ENCODE results near the gene LYPD6B. TPM values are rescaled to one million over a fixed set of nuclear protein-coding genes. Genes with fewer than 3 reads are reported as not detected.

Gene LYPD6B
- total RNA-seq, 2 experiments from 2014 or later: not detected

DNA sequence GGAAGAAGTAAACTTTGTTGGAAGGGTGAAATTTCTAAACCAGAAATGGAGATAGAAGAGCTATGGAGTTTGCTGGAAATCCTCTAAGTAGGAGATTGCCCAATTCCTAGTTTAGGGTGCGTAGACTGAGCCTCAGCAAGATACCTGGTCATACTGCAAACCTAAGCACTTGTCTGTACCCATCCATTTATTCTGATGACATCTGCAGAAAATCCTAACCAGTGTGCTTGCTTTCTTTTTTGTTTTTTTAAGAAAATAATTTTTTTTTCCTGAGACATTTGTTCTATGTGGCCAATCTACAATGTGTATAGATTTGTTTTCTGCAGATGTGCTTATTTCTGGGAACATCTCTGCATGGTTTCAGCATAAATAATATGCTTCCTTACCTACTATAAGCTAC, 144.7 kb downstream of the LYPD6B start:
- POLR2A ChIA-PET: no interaction called here
- H3K27me3 Mint-ChIP-seq: peaks cover 3% of the 10 kb centered on the region
- no peaks in the 10 kb centered on the region for H3K36me3 Mint-ChIP-seq (ENCODE audit: low read depth)
- no peaks in the 10 kb centered on the region for H3K4me1 Mint-ChIP-seq (ENCODE audit: low read depth)
- no peaks in the 10 kb centered on the region for H3K9me3 Mint-ChIP-seq
- intact Hi-C loops (cut with micrococcal nuclease): no loop called here
- H3K27ac Mint-ChIP-seq: no peak overlapping the region
- no peak for DNase-seq
- no peak overlapping the region for H3K4me3 Mint-ChIP-seq
- CTCF ChIA-PET: no interaction called here
- ATAC-seq: no peak
- TF ChIP-seq, protein P1, sequence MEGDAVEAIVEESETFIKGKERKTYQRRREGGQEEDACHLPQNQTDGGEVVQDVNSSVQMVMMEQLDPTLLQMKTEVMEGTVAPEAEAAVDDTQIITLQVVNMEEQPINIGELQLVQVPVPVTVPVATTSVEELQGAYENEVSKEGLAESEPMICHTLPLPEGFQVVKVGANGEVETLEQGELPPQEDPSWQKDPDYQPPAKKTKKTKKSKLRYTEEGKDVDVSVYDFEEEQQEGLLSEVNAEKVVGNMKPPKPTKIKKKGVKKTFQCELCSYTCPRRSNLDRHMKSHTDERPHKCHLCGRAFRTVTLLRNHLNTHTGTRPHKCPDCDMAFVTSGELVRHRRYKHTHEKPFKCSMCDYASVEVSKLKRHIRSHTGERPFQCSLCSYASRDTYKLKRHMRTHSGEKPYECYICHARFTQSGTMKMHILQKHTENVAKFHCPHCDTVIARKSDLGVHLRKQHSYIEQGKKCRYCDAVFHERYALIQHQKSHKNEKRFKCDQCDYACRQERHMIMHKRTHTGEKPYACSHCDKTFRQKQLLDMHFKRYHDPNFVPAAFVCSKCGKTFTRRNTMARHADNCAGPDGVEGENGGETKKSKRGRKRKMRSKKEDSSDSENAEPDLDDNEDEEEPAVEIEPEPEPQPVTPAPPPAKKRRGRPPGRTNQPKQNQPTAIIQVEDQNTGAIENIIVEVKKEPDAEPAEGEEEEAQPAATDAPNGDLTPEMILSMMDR (IDR thresholded peaks at IDR 0.05): no peak

DNA sequence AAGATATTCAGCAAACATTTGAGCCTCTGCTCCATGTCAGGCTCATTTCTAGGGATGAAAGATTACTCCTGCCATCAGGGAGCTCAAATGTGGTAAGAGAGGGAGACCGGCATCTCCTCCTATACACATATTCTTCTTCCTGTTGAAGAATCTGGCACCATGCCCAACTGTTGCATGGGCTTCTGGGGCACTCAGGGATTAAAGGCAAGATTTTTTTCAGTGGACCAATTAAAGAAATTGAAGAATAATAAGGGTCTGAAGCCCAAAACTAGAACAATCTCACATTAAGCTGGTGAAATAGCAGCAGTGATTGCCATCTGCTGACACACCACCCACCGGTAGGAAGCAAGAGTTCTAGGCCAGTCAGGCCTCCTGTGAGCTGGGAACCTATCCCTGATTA, 146.5 kb downstream of the LYPD6B start:
- H3K27me3 Mint-ChIP-seq: peaks cover under 1% of the 10 kb centered on the region
- H3K4me3 Mint-ChIP-seq: no peak overlapping the region
- ATAC-seq (no peak), DNase-seq (no peak)
- intact Hi-C loops (cut with micrococcal nuclease): no loop called here
- TF ChIP-seq, protein P1 (IDR thresholded peaks at IDR 0.05): no peak
- no peaks in the 10 kb centered on the region for H3K36me3 Mint-ChIP-seq (ENCODE audit: low read depth)
- no peaks in the 10 kb centered on the region for H3K4me1 Mint-ChIP-seq (ENCODE audit: low read depth)
- POLR2A ChIA-PET: interaction anchor here (0.6 kb wide), 1 partner anchor 21 kb away, joined by 3 read pairs; no protein-coding TSS in a partner anchor
- CTCF ChIA-PET: interaction anchor here (1.3 to 1.4 kb wide), 2 partner anchors 12 to 15 kb away, joined by 3 read pairs; no protein-coding TSS in a partner anchor
- no peak overlapping the region for H3K27ac Mint-ChIP-seq
- H3K9me3 Mint-ChIP-seq: no peaks in the 10 kb centered on the region

DNA sequence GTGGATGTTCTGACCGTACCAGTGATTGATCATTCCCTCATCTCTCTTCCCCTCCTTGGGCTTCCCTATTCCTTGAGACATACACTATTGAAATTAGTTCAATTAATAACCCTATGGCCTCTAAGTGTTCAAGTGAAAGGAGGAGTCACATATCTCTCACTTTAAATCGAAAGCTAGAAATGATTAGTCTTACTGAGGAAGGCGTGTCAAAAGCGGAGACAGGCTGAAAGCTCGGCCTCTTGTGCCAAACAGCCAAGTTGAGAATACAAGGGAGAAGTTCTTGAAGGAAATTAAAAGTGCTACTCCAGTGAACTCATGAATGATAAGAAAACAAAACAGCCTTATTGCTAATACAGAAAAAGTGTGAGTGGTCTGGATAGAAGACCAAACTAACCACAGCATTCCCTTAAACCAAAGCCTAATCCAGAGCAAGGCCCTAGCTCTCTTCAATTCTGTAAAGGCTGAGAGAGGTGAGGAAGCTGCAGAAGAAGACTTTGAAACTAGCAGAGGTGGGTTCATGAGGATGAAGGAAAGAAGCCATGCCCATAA, 147.5 kb downstream of the LYPD6B start:
- Mint-ChIP-seq H3K27me3 (no peaks in the 10 kb centered on the region), H3K36me3 (ENCODE audit: low read depth) (no peaks in the 10 kb centered on the region), H3K27ac (no peak overlapping the region), H3K4me3 (no peak overlapping the region), H3K9me3 (no peaks in the 10 kb centered on the region), H3K4me1 (ENCODE audit: low read depth) (no peaks in the 10 kb centered on the region)
- intact Hi-C loops (cut with micrococcal nuclease): no loop called here
- ChIA-PET POLR2A (no interaction called here), CTCF (no interaction called here)
- ATAC-seq (no peak), DNase-seq (no peak)
- TF ChIP-seq, protein P1 (IDR thresholded peaks at IDR 0.05): no peak

DNA sequence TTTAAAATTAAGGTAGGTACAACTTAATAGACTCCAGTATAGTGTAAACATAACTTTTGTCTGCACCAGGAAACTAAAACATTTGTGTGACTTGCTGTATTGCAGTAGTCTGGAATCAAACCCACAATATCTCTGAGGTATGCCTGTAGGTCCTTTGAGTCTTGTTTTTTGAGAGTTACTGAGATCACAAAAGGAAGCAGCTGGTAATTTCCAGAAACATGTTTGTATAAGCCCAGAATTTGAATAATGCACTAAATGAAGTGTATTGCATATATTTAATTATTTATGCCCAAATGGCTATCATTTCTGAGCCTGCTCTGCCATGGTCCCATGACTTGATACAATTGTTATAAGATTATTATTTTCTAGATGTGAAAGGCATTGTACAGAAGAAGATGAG, 148.6 kb downstream of the LYPD6B start:
- TF ChIP-seq, protein P1 (IDR thresholded peaks at IDR 0.05): no peak
- no peaks in the 10 kb centered on the region for H3K27me3 Mint-ChIP-seq
- H3K9me3 Mint-ChIP-seq: no peaks in the 10 kb centered on the region
- no peak overlapping the region for H3K4me3 Mint-ChIP-seq
- no peak for ATAC-seq
- H3K27ac Mint-ChIP-seq: no peak overlapping the region
- H3K36me3 Mint-ChIP-seq (ENCODE audit: low read depth): no peaks in the 10 kb centered on the region
- CTCF ChIA-PET: no interaction called here
- no peak for DNase-seq
- POLR2A ChIA-PET: no interaction called here
- H3K4me1 Mint-ChIP-seq (ENCODE audit: low read depth): no peaks in the 10 kb centered on the region
- intact Hi-C loops (cut with micrococcal nuclease): no loop called here

DNA sequence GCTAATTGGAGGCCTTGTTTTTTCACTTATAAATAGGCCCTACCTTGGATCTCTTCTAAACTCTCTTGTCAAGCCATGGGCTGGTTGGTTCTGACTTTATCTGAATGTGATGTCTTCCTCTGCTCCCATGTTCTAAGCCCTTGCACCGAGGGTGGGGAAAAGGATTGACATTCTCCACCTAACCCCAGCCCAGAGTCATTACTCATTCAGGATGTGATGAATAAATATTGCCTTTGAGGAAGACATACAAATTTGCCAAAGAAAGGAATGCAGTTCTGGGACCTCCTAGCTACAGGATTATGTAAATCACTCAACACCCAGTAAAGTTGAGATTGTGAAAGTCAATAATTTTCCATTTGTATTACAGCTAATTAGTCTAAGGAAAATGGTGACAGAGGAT, 149.8 kb downstream of the LYPD6B start:
- ATAC-seq (no peak), DNase-seq (no peak)
- H3K27me3 Mint-ChIP-seq: no peaks in the 10 kb centered on the region
- H3K36me3 Mint-ChIP-seq (ENCODE audit: low read depth): no peaks in the 10 kb centered on the region
- no peaks in the 10 kb centered on the region for H3K4me1 Mint-ChIP-seq (ENCODE audit: low read depth)
- TF ChIP-seq, protein P1 (IDR thresholded peaks at IDR 0.05): no peak
- H3K4me3 Mint-ChIP-seq: no peak overlapping the region
- ChIA-PET POLR2A (no interaction called here), CTCF (interaction anchor here (1.1 kb wide), 1 partner anchor 15 kb away, joined by 3 read pairs; no protein-coding TSS in a partner anchor)
- H3K9me3 Mint-ChIP-seq: no peaks in the 10 kb centered on the region
- H3K27ac Mint-ChIP-seq: no peak overlapping the region
- intact Hi-C loops (cut with micrococcal nuclease): no loop called here

Data from activated CD8-positive, alpha-beta T cell treated with anti-CD3 and anti-CD28 coated beads for 36 hours (primary cell).